Effector memory CD4-positive, alpha-beta T cell (primary cell): ENCODE results near the gene CBS.
"Not testable (repeated sequence)": the region's sequence is repeated elsewhere in the genome, so short reads cannot be mapped to it uniquely, and the experiment has no call there.

Experiments used
- DNase-seq, 3 donors: peaks; one replicate each; pipeline ENCODE4 v3.0.0-alpha.2; 2020
- H3K27ac ChIP-seq: 2 replicates; pipeline ENCODE4 v1.7.0; 2013; ENCODE audit warnings: mild to moderate bottlenecking, low read length, moderate library complexity; ENCODE audit not compliant: insufficient read depth, poor library complexity, severe bottlenecking
- H3K27me3 ChIP-seq: replicated peaks from 2 replicates; pipeline ENCODE4 v1.7.0; 2013; ENCODE audit warnings: mild to moderate bottlenecking, low read length; ENCODE audit not compliant: insufficient read depth, control insufficient read depth, poor library complexity, severe bottlenecking
- H3K36me3 ChIP-seq: 2 replicates; pipeline ENCODE4 v1.7.0; 2013; ENCODE audit warnings: mild to moderate bottlenecking, low read length, moderate library complexity; ENCODE audit not compliant: control insufficient read depth, insufficient read depth
- H3K4me1 ChIP-seq: 2 replicates; pipeline ENCODE4 v1.7.0; 2013; ENCODE audit warnings: low read length, mild to moderate bottlenecking; ENCODE audit not compliant: control insufficient read depth, insufficient read depth, poor library complexity, severe bottlenecking
- H3K4me3 ChIP-seq: 2 replicates; pipeline ENCODE4 v1.7.0; 2013; ENCODE audit warnings: low read length, low read depth, mild to moderate bottlenecking; ENCODE audit not compliant: insufficient read depth, poor library complexity, severe bottlenecking
- H3K9me3 ChIP-seq: 2 replicates; pipeline ENCODE4 v1.7.0; 2013; ENCODE audit warnings: mild to moderate bottlenecking, low read length, moderate library complexity; ENCODE audit not compliant: control insufficient read depth

CBS gene

GRCh38 chr21:43043291-43043690 is 32.3 kb downstream of the CBS start:
- H3K4me1 ChIP-seq, H3K27ac ChIP-seq, H3K4me3 ChIP-seq, H3K36me3 ChIP-seq, H3K27me3 ChIP-seq, DNase-seq, H3K9me3 ChIP-seq: not testable (repeated sequence)

GRCh38 chr21:43042169-43042568 is 33.5 kb downstream of the CBS start:
- not testable (repeated sequence) for H3K36me3 ChIP-seq, H3K4me1 ChIP-seq, DNase-seq, H3K4me3 ChIP-seq, H3K9me3 ChIP-seq, H3K27ac ChIP-seq, H3K27me3 ChIP-seq

GRCh38 chr21:43038659-43039044 is 37.0 kb downstream of the CBS start:
- not testable (repeated sequence) for H3K4me3 ChIP-seq, H3K9me3 ChIP-seq, DNase-seq, H3K27ac ChIP-seq, H3K4me1 ChIP-seq, H3K36me3 ChIP-seq, H3K27me3 ChIP-seq

GRCh38 chr21:43037918-43038658 is 37.5 kb downstream of the CBS start:
- not testable (repeated sequence) for H3K4me1 ChIP-seq, DNase-seq, H3K27ac ChIP-seq, H3K4me3 ChIP-seq, H3K27me3 ChIP-seq, H3K9me3 ChIP-seq, H3K36me3 ChIP-seq

GRCh38 chr21:43036889-43037288 is 38.7 kb downstream of the CBS start:
- H3K4me3 ChIP-seq, H3K36me3 ChIP-seq, DNase-seq, H3K9me3 ChIP-seq, H3K27me3 ChIP-seq, H3K4me1 ChIP-seq, H3K27ac ChIP-seq: not testable (repeated sequence)

GRCh38 chr21:43034826-43035225 is 40.8 kb downstream of the CBS start:
- Histone ChIP-seq H3K4me3 (no peak overlapping the region), H3K4me1 (no peaks in the 10 kb centered on the region), H3K36me3 (peaks cover 13% of the 10 kb centered on the region), H3K27ac (no peak overlapping the region), H3K27me3 (no peaks in the 10 kb centered on the region), H3K9me3 (no peaks in the 10 kb centered on the region)
- no peak for DNase-seq

- no peaks in the 10 kb centered on the region for H3K27me3 ChIP-seq
- no peak overlapping the region for H3K4me3 ChIP-seq
- no peak overlapping the region for H3K27ac ChIP-seq
- H3K36me3 ChIP-seq: peaks cover 19% of the 10 kb centered on the region
- no peaks in the 10 kb centered on the region for H3K4me1 ChIP-seq
- DNase-seq: no peak
- H3K9me3 ChIP-seq: no peaks in the 10 kb centered on the region
These were observed 41.5 kb downstream of the CBS start for GRCh38 chr21:43034101-43034500.

GRCh38 chr21:43031121-43031619 is 44.5 kb downstream of the CBS start:
- Histone ChIP-seq H3K27me3 (no peaks in the 10 kb centered on the region), H3K4me1 (no peaks in the 10 kb centered on the region), H3K9me3 (no peaks in the 10 kb centered on the region), H3K27ac (no peak overlapping the region), H3K36me3 (peaks cover 27% of the 10 kb centered on the region), H3K4me3 (no peak overlapping the region)
- no peak for DNase-seq

GRCh38 chr21:43029785-43030184 is 45.9 kb downstream of the CBS start:
- Histone ChIP-seq H3K27ac (no peak overlapping the region), H3K36me3 (peaks cover 32% of the 10 kb centered on the region), H3K4me1 (no peaks in the 10 kb centered on the region), H3K9me3 (no peaks in the 10 kb centered on the region), H3K4me3 (no peak overlapping the region), H3K27me3 (no peaks in the 10 kb centered on the region)
- DNase-seq: no peak

- no peak overlapping the region for H3K4me3 ChIP-seq
- no peaks in the 10 kb centered on the region for H3K4me1 ChIP-seq
- no peaks in the 10 kb centered on the region for H3K27me3 ChIP-seq
- no peak for DNase-seq
- H3K36me3 ChIP-seq: peaks cover 33% of the 10 kb centered on the region
- no peaks in the 10 kb centered on the region for H3K9me3 ChIP-seq
- H3K27ac ChIP-seq: no peak overlapping the region
These were observed 47.5 kb downstream of the CBS start for GRCh38 chr21:43027846-43028731.
